GM19395 (cell line): ENCODE data around the gene PAX8.

Source experiments
- ATAC-seq: cut with Tn5 transposase; IDR thresholded peaks from one replicate; pipeline ENCODE4 v1.9.1; 2021; ENCODE audit warnings: mild to moderate bottlenecking, moderate library complexity; ENCODE audit not compliant: unreplicated experiment

Gene PAX8

GRCh38 chr2:113209011-113209645 lies 69.6 kb downstream of the PAX8 start:
- no peak for ATAC-seq

DNA sequence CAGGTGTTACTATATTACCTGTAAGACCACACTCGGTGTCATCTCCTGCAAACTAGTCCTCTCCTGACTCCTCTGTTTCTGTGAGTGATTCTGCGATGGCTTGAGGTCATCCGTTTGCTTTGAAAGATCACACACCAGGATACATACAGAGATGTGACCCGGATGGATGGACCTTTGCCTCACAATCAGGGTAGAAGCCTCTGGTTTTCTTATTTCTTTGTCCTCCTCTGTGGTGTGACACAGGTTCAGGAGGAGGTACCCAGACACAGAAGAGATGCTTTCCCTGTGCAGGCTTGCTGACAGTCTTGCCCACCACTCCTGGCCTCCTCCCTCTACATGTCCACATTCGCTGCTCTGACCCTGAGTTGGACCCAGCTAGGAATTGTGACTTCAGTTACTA lies 70.3 kb downstream of the PAX8 start:
- ATAC-seq = no peak

DNA sequence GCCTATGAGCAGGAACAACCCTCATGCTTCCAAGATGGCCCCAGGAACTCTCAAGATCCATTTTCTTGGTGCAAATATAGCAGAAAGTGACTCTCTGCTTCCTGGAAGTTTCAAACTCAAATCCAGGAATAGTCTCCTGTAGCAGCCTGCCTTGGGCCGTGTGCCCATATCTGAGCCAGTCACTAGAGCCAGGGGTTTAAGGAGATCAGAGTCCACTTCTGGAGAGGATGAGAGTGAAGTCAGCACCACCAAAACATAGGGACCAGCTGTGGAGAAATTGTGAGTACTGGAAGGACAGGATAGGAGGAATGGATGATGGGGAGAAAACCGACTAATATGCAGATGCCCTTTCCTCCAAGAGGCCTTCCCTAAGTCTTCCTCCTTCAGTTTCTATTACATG lies 71.7 kb downstream of the PAX8 start:
- no peak for ATAC-seq

- ATAC-seq = no peak
These were observed 72.5 kb downstream of the PAX8 start for GRCh38 chr2:113206251-113206650.

- peak; percentile 68 for ATAC-seq
These were observed 74.7 kb downstream of the PAX8 start for GRCh38 chr2:113203901-113204519.

- ATAC-seq = no peak
These were observed 75.5 kb downstream of the PAX8 start for GRCh38 chr2:113203217-113203530.

DNA sequence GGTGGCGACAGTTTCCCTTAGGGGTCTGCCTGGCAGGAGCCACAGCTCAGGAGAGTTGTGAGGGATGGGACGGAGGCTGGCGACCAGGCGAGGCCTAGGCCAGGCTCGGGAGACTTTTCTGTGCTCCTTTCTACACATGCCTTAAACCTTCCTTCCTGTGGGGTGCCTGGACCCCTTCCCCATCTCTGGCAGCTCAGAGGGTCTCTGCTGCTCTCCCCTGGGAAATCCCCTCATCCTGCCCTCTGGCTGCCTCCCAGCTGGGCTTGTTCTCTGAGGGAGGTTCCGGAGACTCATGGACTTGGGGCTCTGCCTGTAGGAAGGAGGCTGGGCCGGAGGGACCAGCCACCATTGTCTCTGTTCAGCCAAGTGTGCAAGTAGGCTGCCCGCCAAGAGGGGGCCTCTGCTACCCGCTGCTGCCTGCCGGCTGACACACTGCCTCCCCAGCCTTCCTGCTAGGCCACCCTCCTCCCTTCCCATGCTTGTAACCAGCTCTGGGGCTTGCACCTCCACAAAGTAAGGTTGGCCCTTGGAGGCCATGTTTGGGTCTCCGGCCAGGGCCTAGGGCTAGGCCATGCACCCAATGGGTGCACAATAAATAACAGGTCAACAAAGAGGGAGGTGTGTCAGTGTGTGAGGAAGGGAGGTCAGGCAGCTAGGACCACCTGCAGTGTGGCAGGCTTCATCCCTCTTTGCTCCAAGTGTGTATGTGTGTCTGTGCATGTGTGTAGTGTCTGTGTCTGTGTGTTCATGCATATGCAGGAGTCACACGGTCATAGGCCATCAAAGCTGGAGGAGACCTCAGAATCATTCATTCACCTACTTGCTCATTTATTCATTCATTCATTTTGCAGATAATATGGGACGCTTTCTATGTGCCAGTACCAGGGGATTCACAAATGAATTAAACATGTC lies 76.2 kb downstream of the PAX8 start:
- ATAC-seq = no peak

GRCh38 chr2:113201496-113202304 lies 77.0 kb downstream of the PAX8 start:
- no peak for ATAC-seq

DNA sequence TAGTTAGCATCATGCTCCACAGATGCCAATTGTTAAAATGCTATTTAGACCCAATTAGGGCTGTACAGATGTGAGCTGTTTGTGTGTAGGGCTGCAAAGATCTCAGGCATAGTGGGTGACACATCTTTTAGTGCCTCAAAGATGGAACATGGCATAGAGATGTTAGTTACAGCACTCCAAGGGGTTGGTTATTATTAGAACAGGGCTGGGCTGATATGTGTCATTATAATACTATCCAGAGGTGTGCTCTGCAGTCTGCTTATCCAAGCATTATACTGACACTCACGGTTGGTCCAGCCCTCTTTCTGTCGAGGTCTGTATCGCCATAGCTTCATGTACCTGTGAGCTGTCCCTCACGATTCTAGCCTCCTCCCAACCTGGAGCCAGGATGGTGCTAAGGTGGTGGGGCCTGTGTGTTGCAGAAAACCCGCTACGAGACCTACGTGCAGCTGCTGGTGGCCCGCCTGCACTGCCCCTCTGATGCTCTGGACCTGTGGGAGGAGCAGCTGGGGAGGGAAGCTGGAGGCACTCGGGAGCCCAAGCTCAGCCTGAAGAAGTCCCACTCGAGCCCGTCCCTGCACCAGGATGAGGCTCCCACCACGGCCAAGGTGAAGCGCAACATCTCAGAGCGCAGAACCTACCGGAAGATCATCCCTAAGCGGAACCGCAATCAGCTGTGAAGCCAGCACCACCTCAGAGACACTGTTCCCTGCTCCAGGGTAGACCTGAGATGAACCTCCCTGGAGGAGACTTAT lies 77.8 kb downstream of the PAX8 start:
- ATAC-seq = no peak

- no peak for ATAC-seq
These were observed 78.5 kb downstream of the PAX8 start for GRCh38 chr2:113200236-113200635.

DNA sequence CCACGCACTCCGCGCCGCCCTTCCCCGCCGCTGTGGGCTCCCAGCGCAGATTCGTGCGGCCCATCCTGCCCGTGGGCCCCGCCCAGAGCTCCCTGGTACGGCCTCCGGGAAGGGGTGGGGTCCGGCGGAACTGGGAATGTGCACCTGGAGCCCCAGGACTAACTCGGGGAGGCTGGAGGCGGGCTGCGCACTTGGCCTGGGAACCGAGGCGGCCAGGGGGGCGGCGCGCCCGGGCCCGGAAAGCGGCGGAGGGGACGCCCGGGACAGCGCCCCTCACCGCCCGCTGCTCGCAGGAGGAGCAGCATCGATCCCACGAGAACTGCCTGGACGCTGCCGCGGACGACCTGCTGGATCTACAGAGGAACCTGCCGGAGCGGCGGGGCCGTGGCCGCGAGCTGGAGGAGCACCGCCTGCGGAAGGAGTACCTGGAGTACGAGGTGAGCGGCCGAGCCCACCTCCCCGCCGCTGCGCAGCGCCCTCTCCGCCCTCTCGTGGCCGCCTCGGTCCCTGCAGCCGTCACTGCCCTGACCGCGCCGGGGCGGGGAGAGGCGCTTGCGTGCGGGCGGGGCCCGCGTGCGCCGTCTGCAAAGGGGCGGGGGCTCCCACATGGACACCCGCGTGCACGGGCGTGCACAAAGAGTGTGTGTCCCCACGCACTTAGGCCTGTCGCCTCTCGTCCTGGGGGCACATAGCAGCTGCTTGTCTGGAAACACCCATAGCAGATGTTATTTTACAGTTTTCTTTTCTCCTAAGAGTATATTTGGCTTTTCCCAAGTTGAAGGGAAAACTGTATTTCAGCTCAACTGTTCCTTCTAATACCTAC lies 79.7 kb downstream of the PAX8 start:
- peak; percentile 73 for ATAC-seq

- ATAC-seq = no peak
These were observed 80.5 kb downstream of the PAX8 start for GRCh38 chr2:113198048-113198789.

- ATAC-seq = no peak
These were observed 81.2 kb downstream of the PAX8 start for GRCh38 chr2:113197347-113198047.

GRCh38 chr2:113196839-113197238 lies 81.9 kb downstream of the PAX8 start:
- ATAC-seq = no peak

DNA sequence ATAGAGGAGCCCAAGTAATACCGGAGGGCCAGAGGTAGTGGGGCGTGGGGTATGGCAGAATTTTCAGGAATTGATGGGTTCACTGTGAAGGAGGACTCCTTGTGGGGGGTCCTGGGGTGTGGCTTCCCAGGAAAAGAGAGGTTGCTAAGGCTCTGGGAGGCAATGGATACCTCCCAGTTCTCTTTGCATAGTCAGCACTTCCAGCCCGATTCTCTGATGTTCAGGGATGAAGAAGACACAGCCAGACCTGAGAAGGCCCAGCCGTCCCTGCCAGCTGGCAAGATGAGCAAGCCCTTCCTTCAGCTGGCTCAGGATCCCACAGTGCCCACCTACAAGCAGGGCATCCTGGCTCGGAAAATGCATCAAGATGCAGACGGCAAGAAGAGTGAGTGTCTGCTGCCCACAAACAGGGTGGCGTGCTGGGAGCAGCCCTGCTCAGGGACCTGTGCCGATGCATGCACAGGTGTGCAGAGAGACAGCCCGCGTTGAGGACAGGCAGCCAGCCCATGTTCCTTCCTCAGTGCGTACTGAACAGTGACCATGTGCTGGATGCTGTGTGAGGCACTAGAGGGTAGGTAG lies 82.7 kb downstream of the PAX8 start:
- ATAC-seq = no peak

- ATAC-seq = no peak
These were observed 86.1 kb downstream of the PAX8 start for GRCh38 chr2:113192459-113193100.

GRCh38 chr2:113190871-113191270 lies 87.8 kb downstream of the PAX8 start:
- no peak for ATAC-seq
